Astrocyte of the spinal cord (primary cell): Measurements from ENCODE around the gene CACHD1.
A peak's percentile ranks its signal among the peaks of the same experiment; 100 is the strongest.

Experiments used
- DNase-seq: peaks from one replicate; pipeline ENCODE4 v3.0.0; 2011; ENCODE audit warnings: low read depth, low spot score
- H3K4me3 ChIP-seq: 2 replicates; pipeline ENCODE4 v1.5.1; 2011; ENCODE audit warnings: low read depth, mild to moderate bottlenecking, low read length, moderate library complexity
- in situ Hi-C: cut with HindIII; loops from 2 replicates; pipeline ENCODE4 v1.10.0; 2017; ENCODE audit warnings: low sequenced_read_pairs
- TF ChIP-seq, protein P1 (sequence below): IDR thresholded peaks from 2 replicates; pipeline ENCODE4 v1.5.1; 2012; ENCODE audit warnings: low read depth, mild to moderate bottlenecking, low read length, inconsistent platforms

The CACHD1 gene

DNA sequence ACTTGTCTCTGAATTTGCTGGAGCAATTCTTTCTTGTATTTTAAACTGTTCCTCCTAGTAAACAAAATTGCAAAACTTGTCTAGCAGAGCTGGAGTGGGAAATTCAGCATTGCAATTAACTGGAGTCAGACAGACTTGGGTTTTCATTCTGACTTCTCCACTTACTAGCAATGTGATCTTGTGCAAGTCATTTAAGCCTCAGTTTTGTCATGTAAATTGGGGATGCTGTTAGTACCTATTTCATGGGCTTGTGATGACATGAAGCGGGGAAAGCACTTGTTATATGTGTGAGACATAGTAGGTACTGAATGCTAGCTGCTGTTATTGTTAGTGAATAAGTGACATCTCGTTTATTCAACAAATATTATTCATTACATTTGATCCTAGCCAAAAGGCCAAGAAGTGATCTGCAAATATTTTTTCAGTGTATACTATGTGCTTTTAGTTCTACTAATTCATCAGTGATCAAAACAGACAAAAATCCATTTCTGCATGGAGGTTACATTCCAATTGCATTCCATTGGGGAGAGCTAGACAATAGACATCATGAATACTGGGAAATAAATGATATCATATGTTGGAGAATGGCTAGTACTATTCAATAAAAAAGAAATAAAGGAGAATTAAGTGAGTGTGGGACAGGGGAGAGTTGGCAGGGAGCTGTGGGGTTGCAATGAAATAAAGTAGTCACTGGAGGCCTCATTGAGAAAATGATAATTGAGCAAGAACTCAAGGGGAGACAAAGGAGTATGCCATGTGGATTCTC, 47.1 kb downstream of the CACHD1 start:
- TF ChIP-seq, protein P1, sequence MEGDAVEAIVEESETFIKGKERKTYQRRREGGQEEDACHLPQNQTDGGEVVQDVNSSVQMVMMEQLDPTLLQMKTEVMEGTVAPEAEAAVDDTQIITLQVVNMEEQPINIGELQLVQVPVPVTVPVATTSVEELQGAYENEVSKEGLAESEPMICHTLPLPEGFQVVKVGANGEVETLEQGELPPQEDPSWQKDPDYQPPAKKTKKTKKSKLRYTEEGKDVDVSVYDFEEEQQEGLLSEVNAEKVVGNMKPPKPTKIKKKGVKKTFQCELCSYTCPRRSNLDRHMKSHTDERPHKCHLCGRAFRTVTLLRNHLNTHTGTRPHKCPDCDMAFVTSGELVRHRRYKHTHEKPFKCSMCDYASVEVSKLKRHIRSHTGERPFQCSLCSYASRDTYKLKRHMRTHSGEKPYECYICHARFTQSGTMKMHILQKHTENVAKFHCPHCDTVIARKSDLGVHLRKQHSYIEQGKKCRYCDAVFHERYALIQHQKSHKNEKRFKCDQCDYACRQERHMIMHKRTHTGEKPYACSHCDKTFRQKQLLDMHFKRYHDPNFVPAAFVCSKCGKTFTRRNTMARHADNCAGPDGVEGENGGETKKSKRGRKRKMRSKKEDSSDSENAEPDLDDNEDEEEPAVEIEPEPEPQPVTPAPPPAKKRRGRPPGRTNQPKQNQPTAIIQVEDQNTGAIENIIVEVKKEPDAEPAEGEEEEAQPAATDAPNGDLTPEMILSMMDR: no peak
- H3K4me3 ChIP-seq: no peak overlapping the region
- in situ Hi-C loops: no loop called here
- DNase-seq: peak; percentile 46

DNA sequence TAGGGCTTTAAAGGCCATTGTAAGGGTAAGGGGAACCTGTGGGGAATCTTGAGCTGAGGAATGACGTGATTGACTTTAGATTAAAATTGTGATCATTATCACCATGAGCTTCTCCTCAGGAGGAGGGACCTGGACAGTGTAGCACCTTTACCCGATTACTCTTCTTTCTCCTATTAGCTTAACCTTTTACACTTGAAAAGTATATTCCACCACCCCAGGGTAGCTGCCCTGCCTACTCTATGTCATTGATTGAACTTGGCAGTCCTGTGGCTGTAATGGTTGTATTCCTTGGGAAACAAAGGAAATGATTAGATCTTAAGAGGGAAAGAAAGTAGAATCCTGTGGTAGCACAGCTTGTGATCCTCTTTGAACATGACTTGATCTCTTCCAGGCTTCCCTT, 47.7 kb downstream of the CACHD1 start:
- TF ChIP-seq, protein P1: no peak
- no peak for DNase-seq
- in situ Hi-C loops: no loop called here
- no peak overlapping the region for H3K4me3 ChIP-seq

DNA sequence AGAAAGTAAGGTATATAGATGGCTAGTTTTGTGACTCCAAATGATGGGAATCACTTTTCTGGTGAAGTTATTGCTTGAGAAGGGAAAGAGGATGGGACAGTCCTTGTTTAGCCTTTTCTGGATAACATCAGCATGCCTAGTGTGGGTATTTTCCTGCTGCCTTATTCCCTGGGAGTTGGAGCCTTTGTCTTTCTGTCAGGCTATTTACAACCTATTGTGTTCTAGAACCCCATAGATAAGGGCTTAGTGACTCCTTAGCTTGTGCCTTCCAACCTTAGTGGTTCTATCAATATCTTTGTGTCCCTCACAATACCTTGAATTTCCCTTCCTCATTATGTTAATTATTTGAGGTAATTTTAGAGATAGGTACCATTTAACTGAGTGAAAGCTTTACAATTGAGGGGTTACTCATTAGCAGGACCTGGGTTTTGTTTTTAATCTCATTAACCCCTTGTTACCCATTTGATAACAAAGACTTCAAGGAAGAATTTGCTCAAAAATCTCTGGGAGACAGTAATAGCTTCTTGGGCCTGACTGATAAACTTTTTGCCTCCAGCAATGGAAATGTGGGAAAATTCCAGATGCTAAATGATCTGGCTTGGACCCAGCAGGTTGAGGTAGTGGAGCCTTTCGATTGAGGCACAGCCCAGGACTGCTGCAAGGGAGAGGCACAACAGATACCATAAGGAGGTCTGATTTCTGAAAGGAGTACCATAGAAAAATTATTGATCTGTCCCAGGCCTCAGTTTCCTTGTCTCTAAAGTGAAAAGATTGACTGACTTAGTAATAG, 49.0 kb downstream of the CACHD1 start:
- DNase-seq: no peak
- H3K4me3 ChIP-seq: no peak overlapping the region
- TF ChIP-seq, protein P1: no peak
- in situ Hi-C loops: no loop called here

DNA sequence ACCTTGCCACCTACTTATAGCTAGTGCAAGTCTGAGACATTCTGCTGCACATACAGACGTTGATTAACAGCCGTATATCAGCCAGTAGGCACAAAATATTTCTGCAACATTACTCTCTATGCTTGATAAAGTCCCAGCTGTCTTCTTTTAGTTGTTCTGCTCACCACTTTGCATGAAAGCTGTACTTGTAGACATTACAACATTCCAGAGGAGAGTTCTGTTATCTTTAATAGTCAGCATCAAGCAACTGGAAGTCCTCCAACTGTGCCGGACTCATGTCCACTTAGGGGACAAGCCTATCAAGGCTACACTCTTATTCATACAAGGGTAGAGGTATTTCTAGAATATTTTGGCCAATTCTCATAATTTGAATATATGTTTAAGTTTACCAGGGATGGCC, 50.0 kb downstream of the CACHD1 start:
- no peak overlapping the region for H3K4me3 ChIP-seq
- in situ Hi-C loops: no loop called here
- DNase-seq: peak; percentile 43
- TF ChIP-seq, protein P1: no peak

DNA sequence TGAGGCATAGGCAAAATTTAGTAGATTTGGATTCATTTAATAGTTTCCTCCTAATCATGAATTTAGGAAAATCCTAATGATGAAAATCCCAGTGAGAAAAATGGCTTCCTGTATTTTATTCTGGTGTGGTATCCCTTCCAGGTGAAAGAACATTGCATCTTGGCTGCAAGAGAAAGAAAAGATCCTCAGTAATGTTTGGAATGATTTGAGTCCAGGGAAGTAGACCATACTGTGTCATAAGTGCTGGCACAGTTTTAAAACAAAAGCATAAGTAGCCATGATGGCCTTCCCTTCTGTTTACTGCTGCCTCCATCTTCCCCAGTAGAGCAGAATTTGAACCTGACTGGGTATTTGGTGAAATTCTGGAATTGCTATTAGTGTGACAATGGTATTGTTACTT, 52.8 kb downstream of the CACHD1 start:
- in situ Hi-C loops: no loop called here
- no peak overlapping the region for H3K4me3 ChIP-seq
- DNase-seq: no peak
- TF ChIP-seq, protein P1: no peak

DNA sequence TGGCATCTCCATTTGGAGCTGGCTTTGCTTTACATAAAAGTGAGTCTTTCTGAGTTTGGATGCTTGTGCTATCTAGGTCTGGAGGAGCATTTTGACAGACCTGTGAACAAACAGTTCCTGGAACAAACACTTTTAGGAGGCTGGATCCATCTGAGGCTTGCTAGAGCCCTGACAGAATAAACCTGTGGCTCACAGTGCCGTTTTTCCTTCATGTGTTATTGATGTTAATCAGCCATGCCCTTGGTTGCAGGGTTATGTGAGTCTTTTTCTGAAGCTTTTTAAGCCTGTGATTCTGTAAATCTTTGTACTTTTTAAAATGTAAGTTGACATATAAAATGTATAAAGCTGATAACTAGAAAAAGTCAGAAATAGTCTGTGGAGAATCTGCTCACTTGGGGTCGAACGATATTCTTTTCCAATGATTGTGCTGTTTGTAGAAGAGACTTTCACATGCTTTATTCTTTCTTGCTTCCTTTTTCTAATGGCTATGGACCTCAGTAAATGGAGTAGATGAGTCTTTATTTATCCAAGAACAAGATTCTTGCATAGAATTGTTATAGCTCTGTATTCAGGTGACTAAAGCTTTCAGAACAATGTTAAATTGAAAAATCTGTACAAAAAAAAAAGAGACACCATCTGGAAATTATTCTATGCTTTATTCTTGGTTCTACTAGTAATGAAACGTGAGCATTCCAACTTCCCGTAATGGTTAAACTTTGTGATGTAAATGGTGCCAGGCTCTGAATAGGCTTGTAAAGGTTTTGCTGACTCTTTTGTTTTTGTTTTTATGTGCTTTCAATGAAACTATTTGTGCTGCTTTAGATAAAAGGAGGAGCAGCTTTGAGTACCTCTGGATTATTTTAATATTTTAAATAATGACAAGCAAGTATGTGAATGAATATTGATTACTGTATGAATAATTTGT, 53.7 kb downstream of the CACHD1 start:
- TF ChIP-seq, protein P1: no peak
- no peak overlapping the region for H3K4me3 ChIP-seq
- no peak for DNase-seq
- in situ Hi-C loops: no loop called here
